Fibroblast of the aortic adventitia (primary cell): Measurements from ENCODE around the gene GAREM2. TPM values are rescaled to one million over a fixed set of nuclear protein-coding genes. Genes with fewer than 3 reads are reported as not detected.

Source experiments
- total RNA-seq: library from RNA; depleted of rRNA; stranded (reverse); fragments of >200 nt; gene quantifications from 2 replicates; pipeline ENCODE4 v1.2.3, GENCODE V29; 2012; ENCODE audit warnings: low replicate concordance

GAREM2 gene
- total RNA-seq, 1 donor: 2.4 TPM

Other genes with a start within 250 kb of the GAREM2 start
- gene KIF3C, start 190.6 kb upstream of the GAREM2 start, total RNA-seq: 10.8 and 11.8 TPM in 2 replicates
- gene RAB10, start 139.0 kb upstream of the GAREM2 start, total RNA-seq: 234 and 357 TPM in 2 replicates
- 135 and 174 TPM in 2 replicates for gene HADHA, start 71.5 kb downstream of the GAREM2 start, total RNA-seq
- gene HADHB, start 71.9 kb downstream of the GAREM2 start, total RNA-seq: 102 and 107 TPM in 2 replicates
- 13.1 and 14.6 TPM in 2 replicates for gene SELENOI, start 173.1 kb downstream of the GAREM2 start, total RNA-seq
- 0.09 TPM in 1 of 2 replicates, not detected in the other for gene ADGRF3, start 173.7 kb downstream of the GAREM2 start, total RNA-seq
- gene DRC1, start 228.8 kb downstream of the GAREM2 start, total RNA-seq: not detected in 2 replicates